ENCODE measurements around the gene DOCK10.
A peak's percentile ranks its signal among the peaks of the same experiment; 100 is the strongest.

DOCK10 gene

DNA sequence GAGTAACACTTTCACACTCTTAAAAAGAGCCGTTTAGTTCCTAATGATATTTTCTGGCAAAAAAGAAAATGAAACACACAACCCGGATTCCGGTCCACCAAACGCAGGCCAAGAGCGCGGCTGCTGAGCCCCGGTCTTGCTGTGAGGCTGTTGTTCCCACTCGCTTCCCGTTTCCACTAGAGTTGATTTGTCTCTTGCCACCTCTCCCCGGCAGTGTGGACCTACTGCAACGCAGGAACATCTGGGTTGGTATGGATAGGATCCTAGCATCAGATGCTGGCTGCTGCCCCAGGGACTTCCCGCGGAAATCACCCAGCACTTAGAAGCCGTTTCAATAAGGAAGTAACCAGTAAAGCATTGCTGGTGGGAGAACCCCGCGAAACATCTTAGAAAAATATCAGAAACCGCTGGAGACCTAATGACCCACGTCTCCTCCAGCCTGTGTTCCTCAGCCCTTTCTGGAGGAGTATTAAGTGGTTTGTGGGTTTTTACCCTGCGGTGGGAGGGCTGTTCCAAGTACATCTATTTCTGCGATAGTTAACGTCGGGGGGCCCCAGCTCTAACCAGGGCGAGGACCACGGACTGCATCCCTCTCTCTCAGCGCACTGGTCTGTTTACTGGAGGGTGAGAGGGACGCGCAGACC, 939 bp downstream of the DOCK10 start:
- DNase-seq (ENCODE audit: low spot score) = peak; percentile 18
- no peak for FAIRE-seq

- FAIRE-seq (no peak), DNase-seq (ENCODE audit: low spot score) (peak; percentile 11)
Measured at GRCh38 chr2:225040856-225041206, 1.4 kb downstream of the DOCK10 start.

DNA sequence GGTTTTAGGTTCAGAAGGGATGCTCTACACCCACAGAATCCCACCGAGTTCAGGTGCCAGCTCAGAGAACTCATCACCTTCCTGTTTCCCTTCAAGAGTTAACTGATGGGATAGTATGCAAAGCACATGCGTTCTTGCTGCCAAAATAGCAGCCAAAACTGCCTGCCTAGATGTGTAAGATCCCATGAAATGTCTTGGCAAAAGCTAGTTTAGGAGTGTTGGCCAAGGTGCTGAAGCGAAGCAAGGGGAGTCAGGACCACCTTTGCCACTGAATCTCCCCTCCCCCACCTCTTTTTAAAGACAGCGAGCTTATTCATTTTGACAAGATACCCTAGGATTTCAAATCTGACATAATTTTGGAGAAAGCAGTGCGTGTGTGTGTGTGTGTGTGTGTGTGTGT, 2.1 kb downstream of the DOCK10 start:
- FAIRE-seq (no peak), DNase-seq (ENCODE audit: low spot score) (no peak)

DNA sequence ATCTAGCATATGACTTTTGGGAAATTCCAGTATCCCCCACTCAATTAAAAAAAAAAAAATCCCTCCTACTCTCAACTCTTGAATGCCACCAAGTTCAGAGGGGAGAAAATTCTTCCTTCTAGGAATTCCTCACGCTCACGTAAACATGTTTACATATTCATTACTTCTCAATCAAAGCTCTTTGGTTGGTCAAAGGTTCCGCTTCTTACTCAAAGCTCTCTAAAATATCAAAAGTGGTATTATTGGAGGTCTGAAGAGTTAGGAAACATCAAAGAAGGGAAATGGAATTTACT, 4.1 kb downstream of the DOCK10 start:
- no peak for FAIRE-seq
- no peak for DNase-seq (ENCODE audit: low spot score)

- no peak for FAIRE-seq
- DNase-seq (ENCODE audit: low spot score) = no peak
Measured at GRCh38 chr2:225037415-225038230, 4.6 kb downstream of the DOCK10 start.

GRCh38 chr2:225036431-225036830, 5.8 kb downstream of the DOCK10 start:
- no peak for FAIRE-seq

GRCh38 chr2:225033440-225034318, 8.6 kb downstream of the DOCK10 start:
- FAIRE-seq (no peak), DNase-seq (ENCODE audit: low spot score) (no peak)

More at GRCh38 chr2:225036431-225036830, 5.8 kb downstream of the DOCK10 start:
- no peak for DNase-seq (ENCODE audit: low spot score)

DNA sequence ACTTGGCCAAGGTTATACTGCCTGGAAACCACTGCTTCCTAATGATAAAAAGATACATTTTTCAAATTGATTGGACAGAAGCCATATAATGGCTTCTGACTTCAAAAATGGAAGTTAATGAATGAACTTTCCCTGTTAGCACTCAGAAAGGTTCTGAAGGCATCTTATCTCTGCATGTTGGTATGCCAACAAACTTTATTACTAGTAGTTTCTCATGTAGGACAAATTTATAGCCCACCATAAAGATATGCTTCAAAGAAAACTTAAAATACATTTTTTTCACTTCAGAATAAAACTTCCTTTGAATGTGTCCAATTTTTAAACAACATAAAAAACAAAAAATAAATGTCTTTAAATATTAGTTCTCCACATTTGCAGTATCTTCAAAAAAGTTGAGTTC, 10.0 kb downstream of the DOCK10 start:
- no peak for FAIRE-seq

DNA sequence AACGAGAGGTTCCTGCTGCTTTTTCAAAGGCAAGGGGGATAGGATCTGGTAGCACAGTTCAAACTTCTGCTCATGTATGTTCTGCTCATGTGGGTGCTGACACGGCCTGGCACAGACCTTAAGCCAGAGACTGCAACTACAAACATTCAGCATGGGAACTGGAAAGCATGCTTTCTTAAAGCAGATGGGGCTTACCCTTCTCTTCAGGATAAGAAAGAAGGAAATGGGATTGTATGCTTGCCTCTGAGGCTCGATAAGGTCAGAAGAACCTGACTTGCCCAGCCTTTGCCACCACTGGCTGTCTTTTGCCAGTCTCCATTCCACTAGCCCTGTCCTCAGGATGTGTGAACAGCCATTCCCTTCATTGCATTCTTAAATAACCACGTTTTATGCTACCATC, 10.7 kb downstream of the DOCK10 start:
- DNase-seq (ENCODE audit: low spot score) = no peak
- FAIRE-seq = no peak

More for the DNA sequence above, 10.0 kb downstream of the DOCK10 start:
- no peak for DNase-seq (ENCODE audit: low spot score)

- FAIRE-seq = no peak
Measured at GRCh38 chr2:225030893-225031292, 11.4 kb downstream of the DOCK10 start.

DNA sequence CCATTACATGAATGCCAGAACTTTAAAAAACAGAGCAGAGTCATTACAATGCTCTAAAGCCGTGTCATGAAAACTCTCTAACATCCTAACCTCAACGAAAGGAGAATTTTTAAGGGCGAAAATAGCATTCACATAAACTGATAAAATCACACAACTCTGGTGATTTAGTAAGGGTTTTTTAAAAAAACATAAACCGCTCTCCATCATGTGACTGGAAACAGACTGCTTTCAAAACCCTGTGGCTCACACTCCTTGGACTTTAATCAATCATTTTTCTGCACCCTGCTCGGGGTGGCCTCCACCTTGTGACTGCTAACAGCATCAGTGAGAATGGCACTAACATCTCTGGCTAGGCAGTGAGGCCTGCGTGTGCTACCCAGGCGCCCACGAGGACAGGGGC, 12.1 kb downstream of the DOCK10 start:
- DNase-seq (ENCODE audit: low spot score) (no peak), FAIRE-seq (no peak)

More at GRCh38 chr2:225030893-225031292, 11.4 kb downstream of the DOCK10 start:
- DNase-seq (ENCODE audit: low spot score) = no peak

- FAIRE-seq = no peak
- DNase-seq (ENCODE audit: low spot score) = no peak
Measured at GRCh38 chr2:225028572-225028971, 13.7 kb downstream of the DOCK10 start.

GRCh38 chr2:225027061-225027762, 15.1 kb downstream of the DOCK10 start:
- FAIRE-seq = no peak
- DNase-seq (ENCODE audit: low spot score) = no peak

GRCh38 chr2:225025917-225026571, 16.2 kb downstream of the DOCK10 start:
- FAIRE-seq = no peak
- no peak for DNase-seq (ENCODE audit: low spot score)

DNA sequence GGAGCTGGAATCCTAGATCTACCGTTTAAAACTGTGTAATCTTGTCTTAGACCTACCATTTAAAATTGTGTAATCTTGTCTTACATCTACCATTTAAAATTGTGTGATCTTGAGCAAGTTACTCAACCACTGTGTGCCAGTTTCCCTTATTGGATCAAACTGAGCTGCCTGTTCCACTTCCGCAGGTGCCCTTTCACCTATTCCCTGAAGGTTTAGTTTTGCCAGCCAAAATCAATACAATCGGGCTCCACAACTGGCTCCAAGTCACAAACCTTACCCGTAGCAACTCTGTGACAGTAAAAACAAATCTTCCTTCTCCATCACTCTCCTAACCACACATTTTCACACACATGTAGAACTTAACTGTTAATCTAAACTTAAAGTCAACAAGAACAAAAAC, 20.1 kb downstream of the DOCK10 start:
- FAIRE-seq = no peak
- DNase-seq (ENCODE audit: low spot score) = no peak

GRCh38 chr2:225020168-225020849, 22.0 kb downstream of the DOCK10 start:
- DNase-seq (ENCODE audit: low spot score) (no peak), FAIRE-seq (no peak)

GRCh38 chr2:225019105-225019504, 23.2 kb downstream of the DOCK10 start:
- FAIRE-seq = no peak

DNA sequence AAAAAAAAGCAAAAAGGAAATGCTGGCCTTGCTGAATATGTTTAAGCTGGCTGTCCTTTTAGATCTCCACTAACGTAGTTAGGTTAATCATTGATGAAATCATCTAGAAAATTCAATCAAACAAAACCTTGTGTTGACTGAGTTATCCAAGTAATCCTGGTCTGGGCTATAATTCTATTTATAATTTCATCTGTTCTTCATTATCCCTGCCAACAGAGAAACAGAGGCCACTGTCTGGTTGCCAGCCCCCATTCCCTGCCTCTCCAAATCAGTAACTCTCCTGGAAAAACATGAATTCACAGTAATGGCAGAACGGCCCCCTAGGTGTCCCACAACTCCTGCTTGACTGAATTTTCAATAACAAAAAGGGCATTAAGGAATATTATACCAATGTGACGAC, 24.6 kb downstream of the DOCK10 start:
- DNase-seq (ENCODE audit: low spot score) (no peak), FAIRE-seq (no peak)

More at GRCh38 chr2:225019105-225019504, 23.2 kb downstream of the DOCK10 start:
- DNase-seq (ENCODE audit: low spot score) = no peak

DNA sequence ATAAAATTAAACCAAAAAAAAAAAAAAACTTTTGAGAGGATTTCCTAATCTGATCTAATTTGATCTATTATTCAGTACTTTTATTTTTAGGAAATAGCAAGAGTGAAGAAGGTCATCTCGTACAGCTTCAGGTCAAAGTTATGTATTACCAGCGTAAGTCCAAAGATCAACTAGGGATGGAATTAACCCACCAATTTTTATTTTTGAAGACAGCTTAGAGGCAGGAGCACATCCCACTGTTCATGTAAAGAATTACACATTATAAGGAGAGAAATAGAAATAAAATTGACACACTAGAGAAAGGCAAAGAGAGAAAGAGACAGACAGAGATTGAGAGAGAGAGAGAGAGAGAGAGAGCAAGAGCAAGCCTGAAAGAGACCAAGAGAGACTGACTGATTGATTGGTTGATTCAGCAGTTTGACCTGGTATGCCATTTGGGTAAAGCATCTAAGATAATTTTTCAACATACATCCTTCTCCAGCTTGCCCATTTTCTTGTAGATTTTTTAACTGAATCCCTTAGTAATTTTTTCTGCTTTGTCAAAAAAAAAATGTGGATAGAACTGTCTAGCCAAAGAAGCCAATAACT, 25.1 kb downstream of the DOCK10 start:
- DNase-seq (ENCODE audit: low spot score) = no peak
- FAIRE-seq = no peak
